Epidermal melanocyte (primary cell): ENCODE results near the gene ATP1B3.
A peak's percentile ranks its signal among the peaks of the same experiment; 100 is the strongest.
"Not testable (repeated sequence)": the region's sequence is repeated elsewhere in the genome, so short reads cannot be mapped to it uniquely, and the experiment has no call there.

ENCODE experiments used
- DNase-seq: peaks from one replicate; pipeline ENCODE4 v3.0.0; 2011; ENCODE audit warnings: low spot score; ENCODE audit not compliant: insufficient read length

ATP1B3 gene

GRCh38 chr3:141901914-141902313 is 25.5 kb downstream of the ATP1B3 start:
- no peak for DNase-seq

DNA sequence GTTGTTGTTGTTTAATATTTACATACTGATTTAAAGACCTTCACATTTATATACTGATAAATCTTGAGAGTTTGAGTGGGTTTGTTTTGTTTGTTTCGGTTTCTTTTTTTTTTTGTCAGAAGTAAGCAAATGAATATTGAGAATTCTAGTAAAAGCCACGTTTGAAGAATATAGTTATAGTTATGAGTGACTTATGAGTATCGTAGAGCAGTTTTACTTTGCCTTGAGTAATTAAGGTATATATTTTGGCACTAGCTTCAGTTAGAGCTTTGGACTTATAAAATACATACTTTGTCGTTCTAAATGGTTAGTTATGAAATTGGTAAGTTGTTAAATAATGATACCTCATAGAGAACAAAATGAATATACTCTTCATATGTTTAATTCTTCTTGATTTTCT is 27.8 kb downstream of the ATP1B3 start:
- no peak for DNase-seq

DNA sequence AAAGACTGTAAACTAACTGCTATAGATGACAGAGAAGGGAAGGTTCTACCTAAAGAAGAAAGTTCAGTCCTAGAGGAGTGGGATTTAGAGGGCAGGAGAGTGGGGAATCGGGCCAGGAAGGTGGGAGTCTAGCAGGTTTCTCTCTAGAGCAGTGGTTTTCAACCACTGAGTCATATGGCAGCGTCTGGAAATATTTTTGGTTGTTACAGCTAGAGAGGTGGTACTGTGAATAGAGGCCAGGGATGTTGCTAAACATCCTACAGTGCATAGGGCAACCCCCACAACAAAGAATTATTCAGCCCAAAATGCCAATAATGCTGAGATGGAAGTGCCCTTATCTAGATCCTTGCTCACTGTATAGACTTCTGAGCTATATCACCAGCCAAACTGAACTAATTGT is 28.7 kb downstream of the ATP1B3 start:
- no peak for DNase-seq

GRCh38 chr3:141909408-141909807 is 33.0 kb downstream of the ATP1B3 start:
- no peak for DNase-seq

DNA sequence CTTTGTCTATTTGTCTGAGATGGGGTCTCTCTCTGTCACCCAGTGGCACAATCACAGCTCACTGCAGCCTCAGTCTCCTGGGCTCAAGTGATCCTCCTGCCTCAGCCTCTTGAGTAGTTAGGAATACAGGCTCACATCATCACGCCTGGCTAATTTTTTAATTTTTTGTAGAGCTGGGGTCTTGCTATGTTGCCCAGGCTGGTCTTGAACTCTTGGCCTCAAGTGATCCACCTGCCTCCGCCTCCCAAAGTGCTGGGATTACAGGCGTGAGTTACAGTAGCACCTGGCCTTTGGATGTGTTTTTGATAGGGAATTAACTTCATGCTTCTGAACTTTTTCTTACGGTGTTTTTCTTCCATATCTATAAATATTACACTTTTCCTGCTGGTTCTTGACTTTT is 33.5 kb downstream of the ATP1B3 start:
- not testable (repeated sequence) for DNase-seq

DNA sequence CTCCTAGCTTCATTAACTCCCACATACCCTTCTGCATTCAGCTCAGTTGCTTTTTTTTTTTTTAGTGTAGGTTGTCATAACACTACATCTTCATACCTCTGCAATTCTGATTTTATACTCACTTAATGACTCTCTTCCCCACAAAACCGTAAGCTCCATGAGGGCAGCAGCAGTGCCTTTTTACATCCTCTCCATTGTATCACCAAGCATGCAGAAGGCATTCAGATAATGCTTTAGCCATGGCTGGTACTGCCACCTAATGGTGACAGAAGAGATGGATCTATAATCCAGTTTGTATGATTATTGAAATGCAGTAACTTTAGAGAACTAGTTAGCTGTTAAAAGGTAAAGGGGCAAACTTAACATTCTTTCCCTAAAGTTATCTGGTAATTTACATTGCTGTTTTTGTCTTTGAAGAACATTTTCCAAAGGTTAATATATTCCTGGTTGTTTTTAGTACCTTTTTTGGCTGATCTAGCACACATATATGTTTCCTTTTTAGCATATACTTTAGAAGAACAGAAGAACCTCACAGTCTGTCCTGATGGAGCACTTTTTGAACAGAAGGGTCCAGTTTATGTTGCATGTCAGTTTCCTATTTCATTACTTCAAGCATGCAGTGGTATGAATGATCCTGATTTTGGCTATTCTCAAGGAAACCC is 36.8 kb downstream of the ATP1B3 start:
- no peak for DNase-seq

DNA sequence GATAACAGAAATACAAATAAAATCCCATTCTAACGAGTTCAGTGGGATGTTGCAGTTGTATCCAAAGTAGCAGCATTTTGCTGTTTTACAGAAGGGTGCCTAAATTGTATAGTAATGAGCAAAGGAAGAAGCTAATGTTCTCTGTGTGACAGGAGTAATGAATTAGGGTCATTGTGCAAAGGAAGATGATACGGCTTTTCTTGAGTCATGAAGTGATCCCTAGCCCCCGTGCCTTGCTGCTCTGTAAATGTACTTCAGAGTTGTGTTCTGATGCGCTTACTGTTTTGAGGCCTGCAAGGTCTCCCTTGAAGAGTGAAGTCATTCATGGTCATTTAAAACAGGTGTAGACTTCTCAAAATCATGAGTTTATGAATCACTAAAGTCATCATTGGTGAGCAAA is 37.9 kb downstream of the ATP1B3 start:
- no peak for DNase-seq

GRCh38 chr3:141915016-141915415 is 38.6 kb downstream of the ATP1B3 start:
- DNase-seq: no peak

DNA sequence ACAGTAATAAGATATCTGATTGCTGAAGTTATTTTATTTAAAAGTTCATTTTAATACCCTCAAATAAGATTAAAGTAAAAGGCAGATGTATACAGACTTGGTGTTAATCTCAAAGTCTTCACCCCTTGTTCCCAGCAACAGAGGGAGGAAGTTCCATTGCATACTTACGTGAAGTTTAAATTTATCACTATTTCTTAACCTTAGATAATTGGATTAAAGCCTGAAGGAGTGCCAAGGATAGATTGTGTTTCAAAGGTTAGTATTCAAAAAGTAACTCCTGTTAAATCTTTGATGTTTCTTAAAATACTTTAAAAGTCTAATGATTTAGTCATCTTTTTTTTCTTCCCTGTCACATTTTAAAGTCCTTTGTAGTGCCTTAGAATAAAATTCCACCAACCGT is 39.3 kb downstream of the ATP1B3 start:
- DNase-seq: no peak

- DNase-seq: no peak
Observed at GRCh38 chr3:141920701-141921100, 44.3 kb downstream of the ATP1B3 start.

- DNase-seq: no peak
Observed at GRCh38 chr3:141921316-141921715, 44.9 kb downstream of the ATP1B3 start.

DNA sequence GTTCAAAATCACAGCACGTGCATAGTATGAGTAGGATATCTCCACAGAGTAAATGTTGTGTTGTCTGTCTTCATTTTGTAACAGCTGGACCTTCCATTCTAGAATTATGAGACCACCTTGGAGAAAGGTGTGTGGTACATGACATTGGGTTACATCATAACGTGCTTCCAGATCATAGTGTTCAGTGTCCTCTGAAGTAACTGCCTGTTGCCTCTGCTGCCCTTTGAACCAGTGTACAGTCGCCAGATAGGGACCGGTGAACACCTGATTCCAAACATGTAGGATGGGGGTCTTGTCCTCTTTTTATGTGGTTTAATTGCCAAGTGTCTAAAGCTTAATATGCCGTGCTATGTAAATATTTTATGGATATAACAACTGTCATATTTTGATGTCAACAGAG is 49.2 kb downstream of the ATP1B3 start:
- not testable (repeated sequence) for DNase-seq

DNA sequence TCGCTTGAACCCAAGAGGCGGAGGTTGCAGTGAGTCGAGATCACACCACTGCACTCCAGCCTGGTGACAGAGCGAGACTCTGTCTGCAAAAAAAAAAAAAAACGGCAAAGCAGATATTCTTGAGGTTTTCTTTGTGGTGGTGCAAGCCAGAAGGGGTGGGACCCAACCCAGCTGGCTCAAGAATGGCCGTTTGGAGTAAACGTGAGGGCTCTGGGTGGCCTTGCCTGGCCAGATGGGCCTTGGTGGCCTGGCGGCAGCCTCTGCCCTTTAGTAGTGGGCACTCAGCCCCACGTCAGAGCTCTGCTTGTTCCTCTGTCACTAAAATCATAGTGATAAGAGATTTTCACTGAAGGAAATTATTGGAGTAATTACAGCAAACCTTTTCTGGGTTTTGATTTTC is 50.5 kb downstream of the ATP1B3 start:
- DNase-seq: no peak

DNA sequence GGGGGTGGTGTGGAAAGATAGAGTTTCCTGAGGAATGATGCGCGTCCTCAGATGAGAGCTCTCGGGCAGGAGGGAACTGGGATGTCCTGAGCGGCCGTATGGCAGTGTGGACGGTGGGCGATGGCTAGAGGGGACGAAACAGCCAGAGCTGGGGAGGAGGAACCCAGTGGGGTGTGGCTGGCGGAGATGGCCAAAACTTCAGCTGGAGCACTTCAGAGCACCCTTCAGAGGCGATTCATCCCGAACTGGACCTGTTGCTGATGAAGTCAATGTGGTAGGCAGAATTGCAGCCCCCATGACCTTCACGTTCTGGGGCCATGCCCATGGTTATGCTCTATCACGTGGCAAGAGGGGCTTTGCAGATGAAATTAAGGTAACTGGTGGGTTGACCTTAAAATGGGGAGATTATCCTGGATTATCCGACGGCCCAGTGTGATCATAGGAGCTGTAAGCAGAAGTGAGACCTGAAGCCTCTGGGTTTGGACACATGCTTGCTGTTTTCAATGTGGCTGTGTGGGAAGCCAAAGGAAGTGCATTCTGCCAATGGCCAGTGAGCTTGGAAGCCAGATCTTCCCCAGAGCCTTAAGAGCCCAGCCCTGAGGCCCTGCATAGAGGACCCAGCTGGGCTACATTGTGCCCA is 52.3 kb downstream of the ATP1B3 start:
- DNase-seq: no peak

DNA sequence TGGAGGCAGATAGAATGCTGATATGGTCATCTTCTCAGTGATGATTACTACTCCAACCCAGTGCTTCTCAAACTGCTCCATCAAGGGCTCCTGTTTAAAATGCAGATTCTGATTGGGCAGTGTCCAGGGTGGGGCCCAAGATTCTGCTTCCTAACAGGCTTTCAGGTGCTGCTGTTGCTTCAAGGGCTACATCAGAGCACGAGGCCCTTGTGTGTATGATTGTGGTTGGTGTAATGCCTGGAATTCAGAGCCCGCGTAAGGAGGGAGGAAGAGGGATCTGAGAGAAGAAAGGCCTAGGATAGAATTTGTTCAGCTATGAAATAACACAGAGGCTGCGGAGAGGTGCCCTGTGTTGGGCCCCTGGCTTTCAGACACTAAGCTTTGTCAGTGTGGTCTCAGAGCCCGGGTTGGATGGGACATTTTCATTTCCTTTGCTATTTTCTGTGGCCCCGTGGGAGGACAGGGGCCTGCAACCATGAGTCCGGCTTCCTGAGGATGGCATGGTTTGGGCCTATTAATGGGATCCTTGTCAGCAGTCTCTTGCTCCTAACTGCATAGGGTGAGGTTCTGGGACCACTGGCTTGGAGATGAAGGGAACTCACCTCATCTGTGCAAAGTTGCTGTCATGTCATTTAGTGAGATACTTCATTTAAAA is 53.0 kb downstream of the ATP1B3 start:
- DNase-seq: no peak

- no peak for DNase-seq
Observed at GRCh38 chr3:141930801-141931200, 54.4 kb downstream of the ATP1B3 start.

DNA sequence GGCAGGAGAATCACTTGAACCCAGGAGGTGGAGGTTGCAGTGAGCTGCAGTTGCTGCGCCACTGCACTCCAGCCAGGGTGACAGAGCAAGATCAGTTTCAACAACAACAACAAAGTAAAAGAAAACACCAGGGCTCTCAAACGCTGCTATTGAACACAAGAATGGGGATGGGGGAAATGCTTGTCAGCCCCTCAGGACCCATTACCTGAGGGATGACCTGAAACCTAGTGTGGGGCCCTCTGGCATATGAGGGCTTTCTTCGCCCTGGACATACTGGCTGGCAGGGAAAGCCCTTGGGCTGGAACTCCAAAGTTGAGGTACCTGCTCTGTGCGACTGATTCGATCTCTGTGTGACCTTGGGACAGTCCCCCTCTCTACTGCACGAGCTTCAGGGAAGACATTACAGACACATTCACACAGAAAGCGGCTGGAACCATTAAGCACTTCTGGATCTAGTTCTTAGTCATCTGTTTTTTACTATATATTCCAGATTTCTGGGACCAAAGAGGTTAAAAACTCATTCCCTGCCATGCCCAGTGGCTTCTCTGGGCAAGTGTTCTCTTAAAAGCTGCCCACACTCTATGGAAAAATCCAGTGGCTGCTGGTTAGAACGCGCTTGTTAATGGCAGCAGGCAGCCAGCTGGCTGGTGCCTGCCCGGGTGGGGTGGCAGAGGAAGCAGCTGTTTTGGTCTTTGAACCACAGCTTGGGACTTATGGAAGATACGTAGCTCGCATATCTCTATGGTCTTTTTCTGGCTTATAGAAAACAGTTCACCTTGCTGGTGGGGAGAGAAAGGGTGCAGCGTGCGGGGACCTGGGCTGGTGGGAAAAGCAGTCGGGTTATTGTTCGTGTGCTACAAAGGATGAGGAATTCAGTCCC is 57.2 kb downstream of the ATP1B3 start:
- DNase-seq: no peak

DNA sequence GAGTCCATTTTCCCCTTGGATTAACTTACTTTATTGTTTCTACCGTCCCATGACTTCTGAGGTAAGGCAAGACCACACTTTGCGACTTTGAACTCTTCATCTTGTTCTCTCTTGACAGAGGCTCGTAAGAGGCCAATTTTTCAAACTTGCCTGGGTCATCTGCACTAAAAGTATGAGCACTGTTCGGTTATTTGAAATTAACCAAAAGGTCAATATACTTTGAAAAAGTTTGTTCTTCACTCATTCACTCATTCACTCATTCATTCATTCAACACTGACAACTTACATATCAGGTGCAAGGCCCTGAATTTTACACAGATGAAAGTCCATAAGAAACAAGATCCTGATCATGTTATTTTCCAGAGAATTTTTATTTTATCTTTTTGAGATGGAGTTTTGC is 57.9 kb downstream of the ATP1B3 start:
- no peak for DNase-seq

DNA sequence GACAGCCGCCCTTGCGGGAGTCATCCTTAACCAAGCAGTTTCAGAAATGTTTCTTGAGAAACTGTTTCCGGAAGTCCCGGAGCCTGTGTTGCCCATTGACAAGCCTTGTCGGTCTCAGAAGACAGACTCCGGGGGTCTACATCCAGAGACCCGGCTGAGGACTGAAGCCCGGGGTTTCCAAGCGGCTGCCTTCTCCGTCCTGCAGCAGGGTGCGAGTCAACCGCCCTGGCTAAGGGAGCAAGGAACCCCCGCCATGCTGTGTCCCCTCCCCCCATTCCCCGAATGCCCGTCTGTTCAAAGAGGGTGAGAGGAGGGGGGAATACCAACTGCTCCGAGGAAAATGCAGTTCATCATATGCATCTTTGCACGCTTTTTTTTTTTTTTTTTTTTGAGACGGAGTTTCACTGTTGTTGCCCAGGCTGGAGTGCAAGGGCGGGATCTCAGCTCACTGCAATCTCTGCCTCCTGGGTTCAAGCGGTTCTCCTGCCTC is 61.6 kb downstream of the ATP1B3 start:
- no peak for DNase-seq

GRCh38 chr3:141939759-141940158 is 63.3 kb downstream of the ATP1B3 start:
- DNase-seq: no peak

- DNase-seq: peak; percentile 72
Observed at GRCh38 chr3:141940194-141940776, 63.8 kb downstream of the ATP1B3 start.
